Pancreas (tissue), 10 donors: ENCODE measurements around the gene CDT1. TPM values are rescaled to one million over a fixed set of nuclear protein-coding genes. Genes with fewer than 3 reads are reported as not detected.

Source experiments
- ATAC-seq, 4 donors: fragments of 200-7000 bp; cut with Tn5 transposase; one replicate each; pipeline versions ENCODE4 v1.8.0 to v1.9.1; 2020; ENCODE audit warnings: mild to moderate bottlenecking in 4 of 4, moderate library complexity in 4 of 4
- DNase-seq, 6 donors: peaks; one replicate each; pipeline ENCODE4 v3.0.0-alpha.2; 2020
- FAIRE-seq: peaks from 2 replicates; lab custom pipeline; 2012; peaks lifted over from hg19 to GRCh38; lab: Jason Lieb, UNC
- H3K27ac ChIP-seq, 4 donors: fragments of 200-600 bp; sonication (generic); 1 replicate in 3 of 4; 2 replicates in 1 of 4; pipeline versions ENCODE4 v1.5.0 to v1.8.0; 2020
- H3K27me3 ChIP-seq, 4 donors: fragments of 200-600 bp; one replicate each; pipeline ENCODE4 v1.8.0; 2021
- H3K36me3 ChIP-seq, 3 donors: fragments of 200-600 bp; sonication (generic) in 1 of 3; one replicate each; pipeline versions ENCODE4 v1.5.0 to v1.8.0; 2020 to 2021
- H3K4me1 ChIP-seq, 3 donors: fragments of 200-600 bp; one replicate each; pipeline ENCODE4 v1.8.0; 2021
- H3K4me3 ChIP-seq, 4 donors: fragments of 200-600 bp; sonication (generic) in 2 of 4; one replicate each; pipeline versions ENCODE4 v1.5.0 to v1.8.0; 2020 to 2021
- H3K9me3 ChIP-seq, 4 donors: fragments of 200-600 bp; one replicate each; pipeline ENCODE4 v1.8.0; 2021
- CTCF ChIP-seq, 4 donors: fragments of 200-600 bp; sonication (generic) in 3 of 4; IDR thresholded peaks; one replicate each; pipeline versions ENCODE4 v1.5.0 to v1.8.0; 2021; ENCODE audit warnings: antibody characterized with exemption in 4 of 4
- WGBS, 2 donors: extraction: QIAGEN DNeasy Blood & Tissue Kit; methylation state at CpG; one replicate each; pipeline ENCODE4 v1.1.7; 2013; 5-methylcytosine and 5-hydroxymethylcytosine counted together
- intact Hi-C, 3 donors: fragments of 100-400 bp; cut with DNase I; formaldehyde crosslinking; loops; one replicate each; pipeline versions ENCODE4 v1.11.1 to v1.14.2; 2022
- polyA plus RNA-seq, 2 donors: library from polyadenylated mRNA; stranded (reverse); fragments of 200-250 nt; gene quantifications; one replicate each; pipeline ENCODE4 v1.2.3, GENCODE V29; 2013
- total RNA-seq, 6 donors: library from RNA; stranded (reverse); fragmentation: NEBNext Ultra II Directional in 4 of 6; extraction: Animal tissue kit (Norgen Biotek cat#: 25700) in 4 of 6; gene quantifications; one replicate each; pipeline versions ENCODE4 v1.2.1 to v1.2.4, GENCODE V29; 2021 to 2023
- donor health status: healthy with polysubstance abuse.
- donor health status: DM: no; HTN: no; CAD: no; lungs with moderate emphysema.
- donor health status: DM: no; HTN: no; CAD: no.
- donor health status: control.
- donor health status: control.
- donor health status: Bipolar disorder and iron deficiency.
- donor health status: DM: yes; HTN: yes; CAD: no.
- donor health status: DM: no; HTN: no; CAD: no.
- donor health status: DM: no; HTN: no; CAD: no.
- donor health status: DM: yes; HTN: yes; CAD: no.

The CDT1 gene
- total and polyA plus RNA-seq, 8 donors = 0.12 to 1.8 (median 0.78) TPM

- H3K36me3 ChIP-seq = no peaks in the 10 kb centered on the region
- H3K4me1 ChIP-seq = peaks cover 0 to 3% (median 0%) of the 10 kb centered on the region in 3 donors
- WGBS, 2 donors = 65% methylated on average over 27 of the region's 27 CpGs
- TF ChIP-seq CTCF (IDR thresholded peaks at IDR 0.05) = no peak
- peak in 3 of 4 donors; percentile 5 to 26 (median 19) for ATAC-seq
- H3K27me3 ChIP-seq = no peaks in the 10 kb centered on the region
- peak overlapping the region in 3 of 4 donors; percentile 54 to 81 (median 65) for H3K4me3 ChIP-seq
- no peak for FAIRE-seq
- no peaks in the 10 kb centered on the region for H3K9me3 ChIP-seq
- intact Hi-C loops = loop anchor here in 1 of 3 donors (5.0 kb wide), 1 partner anchor 41 kb away; no protein-coding TSS in a partner anchor
- H3K27ac ChIP-seq = peak overlapping the region; percentile 64 to 90 (median 72)
- no peak for DNase-seq
These were observed 20.1 kb upstream of the CDT1 start for GRCh38 chr16:88783391-88784073.

- TF ChIP-seq CTCF (IDR thresholded peaks at IDR 0.05) = peak in 1 of 4 donors; percentile 28
- Histone ChIP-seq H3K36me3 (no peaks in the 10 kb centered on the region), H3K4me1 (peaks cover 0 to 3% (median 0%) of the 10 kb centered on the region in 3 donors), H3K9me3 (no peaks in the 10 kb centered on the region), H3K27me3 (no peaks in the 10 kb centered on the region), H3K27ac (peak overlapping the region; percentile 64 to 90 (median 72)), H3K4me3 (peak overlapping the region; percentile 54 to 89 (median 73))
- FAIRE-seq (no peak), DNase-seq (peak in 5 of 6 donors; percentile 52 to 83 (median 70)), ATAC-seq (peak; percentile 62 to 72 (median 65))
- 15 to 16% methylated on average over 51 to 74 of the region's 74 CpGs for WGBS, 2 donors
- intact Hi-C loops = loop anchor here in 1 of 3 donors (5.0 kb wide), 1 partner anchor 42 kb away; no protein-coding TSS in a partner anchor
These were observed 19.3 kb upstream of the CDT1 start for GRCh38 chr16:88784074-88784855.

- DNase-seq = no peak
- H3K27ac ChIP-seq = peak overlapping the region; percentile 64 to 90 (median 72)
- no peak for FAIRE-seq
- no peaks in the 10 kb centered on the region for H3K36me3 ChIP-seq
- WGBS, 2 donors = 1% methylated on average over 25 to 32 of the region's 32 CpGs
- TF ChIP-seq CTCF (IDR thresholded peaks at IDR 0.05) = no peak
- no peaks in the 10 kb centered on the region for H3K27me3 ChIP-seq
- H3K9me3 ChIP-seq = no peaks in the 10 kb centered on the region
- ATAC-seq = peak; percentile 14 to 57 (median 31)
- intact Hi-C loops = loop anchor here in 2 of 3 donors (5.0 kb wide), 1 partner anchor 42 kb away; no protein-coding TSS in a partner anchor
- peaks cover 0 to 3% (median 0%) of the 10 kb centered on the region in 3 donors for H3K4me1 ChIP-seq
- peak overlapping the region; percentile 54 to 89 (median 73) for H3K4me3 ChIP-seq
These were observed 18.8 kb upstream of the CDT1 start for GRCh38 chr16:88784856-88785105.

- H3K36me3 ChIP-seq = no peaks in the 10 kb centered on the region
- H3K9me3 ChIP-seq = no peaks in the 10 kb centered on the region
- peaks cover 0 to 3% (median 0%) of the 10 kb centered on the region in 3 donors for H3K4me1 ChIP-seq
- peak in 5 of 6 donors; percentile 58 to 91 (median 78) for DNase-seq
- intact Hi-C loops = loop anchor here in 1 of 3 donors (5.0 kb wide), 1 partner anchor 43 kb away; no protein-coding TSS in a partner anchor
- ATAC-seq = peak; percentile 51 to 72 (median 68)
- peak within 1 kb of the TSS; percentile 64 to 90 (median 72) for H3K27ac ChIP-seq
- TF ChIP-seq CTCF (IDR thresholded peaks at IDR 0.05) = peak; percentile 47 to 76 (median 69)
- WGBS, 2 donors = 4 to 5% methylated on average over 71 to 110 of the region's 110 CpGs
- H3K4me3 ChIP-seq = peak within 1 kb of the TSS; percentile 54 to 89 (median 73)
- FAIRE-seq = no peak
- H3K27me3 ChIP-seq = no peaks in the 10 kb centered on the region
These were observed 18.3 kb upstream of the CDT1 start, which contains the start of gene PIEZO1 for GRCh38 chr16:88785106-88785924. Gene PIEZO1, minus strand, starts transcription at chr16:88785220. Its CDS starts 256 bp downstream, at chr16:88784964.
